Measurements from ENCODE around the gene FLRT2.
A peak's percentile ranks its signal among the peaks of the same experiment; 100 is the strongest.

FLRT2 gene

DNA sequence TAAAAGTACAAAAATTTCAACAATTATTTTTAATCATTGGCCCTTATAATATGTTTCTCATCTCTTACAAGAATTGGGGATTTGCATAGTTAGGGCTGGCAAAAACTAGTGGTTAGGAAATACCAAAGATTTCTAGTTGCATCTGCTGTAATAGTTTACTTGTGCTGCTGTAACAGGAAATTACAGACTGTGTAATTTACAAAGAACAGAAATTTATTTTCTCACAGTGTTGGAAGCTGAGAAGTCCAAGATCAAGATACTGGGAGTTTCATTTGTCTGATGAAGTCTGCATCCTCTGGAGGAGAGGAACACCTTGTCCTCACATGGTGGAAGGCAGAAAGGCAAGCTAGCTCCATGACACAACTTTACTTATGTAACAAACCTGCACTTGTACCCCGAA, 157.0 kb downstream of the FLRT2 start:
- DNase-seq, result no peak

DNA sequence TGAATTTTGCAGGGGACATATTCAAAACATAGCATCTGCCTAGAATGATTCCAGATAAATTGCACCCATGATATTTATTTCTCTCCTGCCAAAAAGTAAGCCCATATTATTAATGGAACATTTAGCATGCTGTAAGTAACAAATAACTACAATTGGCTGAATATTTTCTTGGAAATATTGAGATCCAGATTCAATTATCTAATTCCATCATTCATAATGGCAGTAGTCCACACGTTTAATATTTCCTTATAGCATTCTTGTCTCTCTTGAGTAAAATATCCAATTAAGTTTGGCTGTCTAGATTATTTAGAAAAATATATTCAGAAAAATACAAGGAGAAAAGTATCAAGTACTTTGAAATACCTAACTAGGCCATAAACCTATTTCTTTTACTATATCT, 157.5 kb downstream of the FLRT2 start:
- DNase-seq, result no peak

DNA sequence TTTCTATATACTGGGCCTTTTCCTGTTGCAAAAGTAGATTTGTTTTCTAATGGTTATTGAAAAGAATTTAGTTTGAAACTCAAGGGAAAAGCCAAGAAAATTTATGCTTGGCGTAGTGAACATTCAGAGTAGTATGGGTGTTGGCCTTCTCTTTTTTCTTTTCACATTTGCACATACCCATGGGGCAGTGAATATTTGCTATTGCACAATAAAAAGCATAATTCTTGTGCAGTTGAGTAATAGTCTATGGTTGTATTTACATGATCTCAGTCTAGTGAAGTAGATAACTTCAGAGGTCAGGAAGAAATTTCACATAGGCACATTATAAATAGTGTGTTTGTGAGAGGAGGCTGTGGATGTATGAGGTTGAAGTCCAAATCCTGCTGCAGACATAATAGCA, 158.1 kb downstream of the FLRT2 start:
- peak; percentile 45 for DNase-seq

DNA sequence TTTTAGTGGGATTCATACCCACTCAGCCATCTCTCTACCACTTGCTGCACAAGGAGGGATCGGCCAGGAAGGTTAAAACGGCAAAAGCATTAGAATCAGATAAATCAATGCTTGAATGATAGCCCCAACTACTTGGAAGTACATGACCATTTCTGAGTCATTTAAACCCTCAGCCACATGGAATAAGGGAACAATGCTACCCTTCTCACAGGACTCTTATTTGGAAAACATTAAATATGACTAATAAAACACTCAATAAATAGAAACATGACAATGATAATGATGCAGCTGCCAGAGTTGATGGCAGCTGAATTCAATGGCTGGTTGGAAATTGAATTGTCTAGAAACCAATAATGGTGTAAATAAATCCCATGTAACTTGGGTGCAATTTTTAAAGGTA, 165.4 kb downstream of the FLRT2 start:
- no peak for DNase-seq

DNA sequence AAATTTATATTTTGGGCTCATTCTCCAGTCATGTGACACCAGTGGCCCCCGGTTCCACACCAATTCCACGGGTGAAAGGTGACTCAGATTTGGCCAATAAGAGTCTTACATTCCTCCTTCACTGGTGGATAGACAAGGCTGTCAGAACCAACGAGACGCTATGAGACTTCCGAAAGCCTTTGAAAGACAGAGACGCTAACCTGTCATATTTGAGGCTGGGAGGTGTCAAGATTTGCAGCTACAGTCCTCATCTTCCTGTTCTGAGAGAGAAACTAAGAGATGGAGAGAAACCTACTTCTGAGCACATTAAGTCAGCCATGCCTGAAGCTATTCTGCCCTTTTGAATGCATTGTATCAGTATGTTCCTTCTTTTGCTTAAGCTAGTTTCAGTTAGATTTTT, 171.2 kb downstream of the FLRT2 start:
- no peak for DNase-seq

DNA sequence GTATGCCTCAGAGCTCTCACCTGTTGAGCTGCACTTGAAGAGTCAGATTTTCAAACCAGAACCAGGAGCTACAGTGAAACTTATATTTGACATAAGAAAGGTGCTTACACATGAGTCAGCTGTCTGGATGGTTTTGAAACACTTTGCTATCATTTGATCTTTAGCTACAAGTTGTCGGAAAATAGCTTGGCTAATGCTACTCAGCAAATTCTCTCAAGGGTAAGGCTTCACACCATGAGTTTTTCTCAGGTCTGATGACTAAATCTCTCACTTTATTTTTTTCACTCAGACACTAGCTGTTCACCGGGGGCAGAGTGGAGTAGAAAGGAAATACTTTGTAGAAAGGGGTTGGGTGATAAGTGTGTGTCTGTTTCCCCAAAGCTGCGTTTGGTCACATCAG, 171.8 kb downstream of the FLRT2 start:
- DNase-seq, result peak; percentile 17

DNA sequence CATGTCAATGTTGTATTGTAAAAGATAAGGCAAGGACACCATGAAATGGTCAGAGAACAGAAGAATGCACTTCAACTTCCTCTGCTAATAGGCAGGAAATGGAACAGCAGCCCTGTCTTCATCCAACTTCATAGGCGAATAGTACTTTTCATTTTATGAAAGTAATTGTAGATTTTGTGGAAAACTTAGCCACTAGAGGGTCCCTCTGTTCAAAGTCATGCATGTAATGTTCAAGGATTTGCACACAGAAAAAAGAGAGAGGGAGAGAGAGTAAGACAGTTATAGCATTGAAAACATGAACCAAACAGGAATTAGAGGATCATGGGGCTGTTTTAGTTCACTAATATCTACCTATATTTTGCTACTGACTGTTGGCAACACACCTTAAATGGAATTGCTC, 172.2 kb downstream of the FLRT2 start:
- DNase-seq, result no peak

DNA sequence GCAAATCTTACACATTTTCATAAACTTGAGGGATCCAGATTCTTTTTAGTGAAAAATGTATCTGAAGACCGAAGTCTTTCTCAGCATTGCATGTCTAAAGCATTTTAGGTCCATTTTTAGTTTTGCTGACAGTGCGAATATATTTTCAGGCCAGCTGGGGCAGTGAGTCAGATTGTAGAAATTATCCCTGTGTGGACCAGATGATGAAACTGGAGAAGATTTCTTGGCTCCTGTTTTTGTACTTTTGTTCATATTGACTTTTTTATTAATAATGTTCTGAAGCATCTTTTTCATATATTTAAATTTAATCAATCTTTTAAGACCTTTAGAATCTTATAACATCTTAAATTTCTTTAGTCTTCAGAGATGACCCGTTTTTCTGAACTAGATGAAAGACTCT, 173.1 kb downstream of the FLRT2 start:
- peak; percentile 61 for DNase-seq

Measured in fibroblast of skin of right biceps (primary cell).